ENCODE data around the gene MSLN. TPM values are rescaled to one million over a fixed set of nuclear protein-coding genes. Genes with fewer than 3 reads are reported as not detected.

MSLN gene
- total and polyA plus RNA-seq, 2 of the 8 experiments (the other 6 are each of a cell fraction or from before 2014, with no cell fraction given), result 0.28 to 0.50 TPM

DNA sequence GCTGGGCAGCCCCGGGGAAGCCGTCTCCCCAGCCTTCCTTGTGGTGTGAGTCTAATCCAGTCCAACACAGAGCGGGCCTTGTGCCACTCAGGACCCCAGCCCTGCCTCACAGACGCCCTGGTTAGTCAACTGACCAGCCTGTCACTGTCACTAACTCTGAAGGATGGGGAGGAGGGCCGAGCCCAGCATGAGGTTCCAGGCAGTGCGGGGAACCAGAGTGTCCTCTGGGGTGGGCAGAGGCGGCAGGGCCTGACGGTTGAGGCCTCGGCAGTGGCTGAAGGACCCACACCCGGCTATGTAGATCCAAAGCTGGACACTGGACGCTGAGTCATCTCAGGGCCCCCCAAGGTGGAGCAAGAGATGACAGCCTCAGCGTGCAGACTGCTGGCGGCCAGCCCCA is 19.0 kb downstream of the MSLN start (continued):
- TF ChIP-seq RAD21 (IDR thresholded peaks at IDR 0.05 in 1 of 2, conservative IDR thresholded peaks at IDR 0.05 in 1 of 2; ENCODE audit: low read depth in 2 of 2, low read length in 2 of 2) (no peak), JUND (IDR thresholded peaks at IDR 0.05; ENCODE audit: low read length) (no peak), CBX8 (IDR thresholded peaks at IDR 0.05; ENCODE audit: borderline replicate concordance, low read depth, low read length) (no peak), SP1 (IDR thresholded peaks at IDR 0.05; ENCODE audit: low read depth, low read length) (no peak), HDAC2 (IDR thresholded peaks at IDR 0.05; ENCODE audit: borderline replicate concordance in 1 of 2, low read depth in 2 of 2, low read length in 2 of 2) (no peak)
